OCI-LY3 (cell line): ENCODE data around the gene SLC27A2.

Experiments
- EZH2phosphoT487 ChIP-seq: fragments of 200-600 bp; shearing (Covaris generic); IDR thresholded peaks from 2 replicates; pipeline ENCODE4 v1.6.1; 2018; ENCODE audit warnings: antibody characterized with exemption, mixed run types, low read depth
- TF ChIP-seq, protein P1 (sequence below): fragments of 200-600, 300-600 bp; sonication (generic); IDR thresholded peaks from 2 replicates; pipeline ENCODE4 v1.5.1; 2014; ENCODE audit warnings: antibody characterized with exemption, low read length, low read depth

- TF ChIP-seq, protein P1, sequence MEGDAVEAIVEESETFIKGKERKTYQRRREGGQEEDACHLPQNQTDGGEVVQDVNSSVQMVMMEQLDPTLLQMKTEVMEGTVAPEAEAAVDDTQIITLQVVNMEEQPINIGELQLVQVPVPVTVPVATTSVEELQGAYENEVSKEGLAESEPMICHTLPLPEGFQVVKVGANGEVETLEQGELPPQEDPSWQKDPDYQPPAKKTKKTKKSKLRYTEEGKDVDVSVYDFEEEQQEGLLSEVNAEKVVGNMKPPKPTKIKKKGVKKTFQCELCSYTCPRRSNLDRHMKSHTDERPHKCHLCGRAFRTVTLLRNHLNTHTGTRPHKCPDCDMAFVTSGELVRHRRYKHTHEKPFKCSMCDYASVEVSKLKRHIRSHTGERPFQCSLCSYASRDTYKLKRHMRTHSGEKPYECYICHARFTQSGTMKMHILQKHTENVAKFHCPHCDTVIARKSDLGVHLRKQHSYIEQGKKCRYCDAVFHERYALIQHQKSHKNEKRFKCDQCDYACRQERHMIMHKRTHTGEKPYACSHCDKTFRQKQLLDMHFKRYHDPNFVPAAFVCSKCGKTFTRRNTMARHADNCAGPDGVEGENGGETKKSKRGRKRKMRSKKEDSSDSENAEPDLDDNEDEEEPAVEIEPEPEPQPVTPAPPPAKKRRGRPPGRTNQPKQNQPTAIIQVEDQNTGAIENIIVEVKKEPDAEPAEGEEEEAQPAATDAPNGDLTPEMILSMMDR: no peak
- no peak for TF ChIP-seq EZH2phosphoT487
Observed at GRCh38 chr15:50187997-50188396, 6.0 kb downstream of the SLC27A2 start.
